Measurements from ENCODE around the gene XPO4. TPM values are rescaled to one million over a fixed set of nuclear protein-coding genes. Genes with fewer than 3 reads are reported as not detected.

XPO4 gene
- total RNA-seq, 1 experiment from 2014 or later, result 39.9 TPM

- intact Hi-C loops (cut with micrococcal nuclease), result loop anchor here (1.0 to 5.0 kb wide), 3 partner anchors 116 to 646 kb away; no protein-coding TSS in a partner anchor
- no TSS peak for BruUV-seq (replicated peaks)
- no peaks in the 10 kb centered on the region for H3K79me2 ChIP-seq (ENCODE audit: low read length)
- H3K27me3 ChIP-seq (ENCODE audit: low read length), result no peaks in the 10 kb centered on the region
- H3F3A ChIP-seq (ENCODE audit: low read length, unreplicated experiment), result no peaks in the 10 kb centered on the region
- ChIA-PET POLR2A (ENCODE audit: unreplicated experiment) (no interaction called here), CTCF (interaction anchor here (0.6 to 1.0 kb wide), 5 partner anchors 20 to 336 kb away, joined by 3 to 6 read pairs (median 4); partner anchors contain the start of gene EEF1AKMT1)
- peaks cover 5% of the 10 kb centered on the region; the same call in 1 of the 2 replicates for H4K20me1 ChIP-seq (ENCODE audit: low read length)
- ATAC-seq (peak; percentile 45; the same call in 1 of the 2 replicates), DNase-seq (peak; percentile 75)
- H3K9me2 ChIP-seq (replicated peaks; ENCODE audit: low read length), result no peaks in the 10 kb centered on the region
- H3K4me1 ChIP-seq (ENCODE audit: insufficient read depth, low read length), result peaks cover 10% of the 10 kb centered on the region; the same call in 1 of the 2 replicates
- H3K4me3 ChIP-seq (ENCODE audit: low read length), result peak overlapping the region; percentile 26; the same call in 1 of the 2 replicates
- H3K36me3 ChIP-seq (ENCODE audit: low read depth, low read length), result peaks cover 6% of the 10 kb centered on the region; the same call in 1 of the 2 replicates
- peak overlapping the region; percentile 70 for H3K4me2 ChIP-seq (ENCODE audit: low read length)
- H3K9ac ChIP-seq (ENCODE audit: low read length), result no peak overlapping the region
- no peak overlapping the region for H2AFZ ChIP-seq (ENCODE audit: low read length)
- no peak for TF ChIP-seq EZH2phosphoT487 (IDR thresholded peaks at IDR 0.05; ENCODE audit: borderline replicate concordance, low read length)
- TF ChIP-seq, protein P1, sequence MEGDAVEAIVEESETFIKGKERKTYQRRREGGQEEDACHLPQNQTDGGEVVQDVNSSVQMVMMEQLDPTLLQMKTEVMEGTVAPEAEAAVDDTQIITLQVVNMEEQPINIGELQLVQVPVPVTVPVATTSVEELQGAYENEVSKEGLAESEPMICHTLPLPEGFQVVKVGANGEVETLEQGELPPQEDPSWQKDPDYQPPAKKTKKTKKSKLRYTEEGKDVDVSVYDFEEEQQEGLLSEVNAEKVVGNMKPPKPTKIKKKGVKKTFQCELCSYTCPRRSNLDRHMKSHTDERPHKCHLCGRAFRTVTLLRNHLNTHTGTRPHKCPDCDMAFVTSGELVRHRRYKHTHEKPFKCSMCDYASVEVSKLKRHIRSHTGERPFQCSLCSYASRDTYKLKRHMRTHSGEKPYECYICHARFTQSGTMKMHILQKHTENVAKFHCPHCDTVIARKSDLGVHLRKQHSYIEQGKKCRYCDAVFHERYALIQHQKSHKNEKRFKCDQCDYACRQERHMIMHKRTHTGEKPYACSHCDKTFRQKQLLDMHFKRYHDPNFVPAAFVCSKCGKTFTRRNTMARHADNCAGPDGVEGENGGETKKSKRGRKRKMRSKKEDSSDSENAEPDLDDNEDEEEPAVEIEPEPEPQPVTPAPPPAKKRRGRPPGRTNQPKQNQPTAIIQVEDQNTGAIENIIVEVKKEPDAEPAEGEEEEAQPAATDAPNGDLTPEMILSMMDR (conservative IDR thresholded peaks at IDR 0.05; ENCODE audit: low read depth, low read length), result peak; percentile 93
- H3K9me3 ChIP-seq (ENCODE audit: low read length), result no peaks in the 10 kb centered on the region
- no peak overlapping the region for H3K27ac ChIP-seq (ENCODE audit: low read length)
Measured at GRCh38 chr13:20828539-20829364, 73.8 kb downstream of the XPO4 start.

- Histone ChIP-seq H3F3A (ENCODE audit: low read length, unreplicated experiment) (no peaks in the 10 kb centered on the region), H3K27me3 (ENCODE audit: low read length) (no peaks in the 10 kb centered on the region), H2AFZ (ENCODE audit: low read length) (no peak overlapping the region), H3K4me2 (ENCODE audit: low read length) (no peak overlapping the region), H3K79me2 (ENCODE audit: low read length) (no peaks in the 10 kb centered on the region), H4K20me1 (ENCODE audit: low read length) (peaks cover 3% of the 10 kb centered on the region; the same call in 1 of the 2 replicates), H3K9me2 (replicated peaks; ENCODE audit: low read length) (no peaks in the 10 kb centered on the region), H3K9ac (ENCODE audit: low read length) (no peak overlapping the region), H3K9me3 (ENCODE audit: low read length) (no peaks in the 10 kb centered on the region), H3K4me1 (ENCODE audit: insufficient read depth, low read length) (peaks cover 9% of the 10 kb centered on the region; the same call in 1 of the 2 replicates), H3K4me3 (ENCODE audit: low read length) (no peak overlapping the region), H3K27ac (ENCODE audit: low read length) (no peak overlapping the region), H3K36me3 (ENCODE audit: low read depth, low read length) (no peaks in the 10 kb centered on the region)
- DNase-seq (no peak), ATAC-seq (no peak)
- ChIA-PET POLR2A (ENCODE audit: unreplicated experiment) (no interaction called here), CTCF (interaction anchor here (0.9 kb wide), 1 partner anchor 128 kb away, joined by 4 read pairs; no protein-coding TSS in a partner anchor)
- no TSS peak for BruUV-seq (replicated peaks)
- intact Hi-C loops (cut with micrococcal nuclease), result loop anchor here (5.0 kb wide), 1 partner anchor 645 kb away; no protein-coding TSS in a partner anchor
- TF ChIP-seq EZH2 (IDR thresholded peaks at IDR 0.05; ENCODE audit: low read length, unreplicated experiment) (no peak), EZH2phosphoT487 (IDR thresholded peaks at IDR 0.05; ENCODE audit: borderline replicate concordance, low read length) (no peak)
- TF ChIP-seq, protein P1 (conservative IDR thresholded peaks at IDR 0.05; ENCODE audit: low read depth, low read length), result no peak
Measured at GRCh38 chr13:20826843-20827560, 75.5 kb downstream of the XPO4 start.

Data from PC-3 (cell line).